ENCODE measurements around the gene ADAMTSL5. TPM values are rescaled to one million over a fixed set of nuclear protein-coding genes. Genes with fewer than 3 reads are reported as not detected.

The ADAMTSL5 gene
- total and polyA plus RNA-seq, 2 of the 13 experiments (the other 11 are each of a cell fraction or from before 2014, with no cell fraction given), result 0.60 to 2.7 TPM

DNA sequence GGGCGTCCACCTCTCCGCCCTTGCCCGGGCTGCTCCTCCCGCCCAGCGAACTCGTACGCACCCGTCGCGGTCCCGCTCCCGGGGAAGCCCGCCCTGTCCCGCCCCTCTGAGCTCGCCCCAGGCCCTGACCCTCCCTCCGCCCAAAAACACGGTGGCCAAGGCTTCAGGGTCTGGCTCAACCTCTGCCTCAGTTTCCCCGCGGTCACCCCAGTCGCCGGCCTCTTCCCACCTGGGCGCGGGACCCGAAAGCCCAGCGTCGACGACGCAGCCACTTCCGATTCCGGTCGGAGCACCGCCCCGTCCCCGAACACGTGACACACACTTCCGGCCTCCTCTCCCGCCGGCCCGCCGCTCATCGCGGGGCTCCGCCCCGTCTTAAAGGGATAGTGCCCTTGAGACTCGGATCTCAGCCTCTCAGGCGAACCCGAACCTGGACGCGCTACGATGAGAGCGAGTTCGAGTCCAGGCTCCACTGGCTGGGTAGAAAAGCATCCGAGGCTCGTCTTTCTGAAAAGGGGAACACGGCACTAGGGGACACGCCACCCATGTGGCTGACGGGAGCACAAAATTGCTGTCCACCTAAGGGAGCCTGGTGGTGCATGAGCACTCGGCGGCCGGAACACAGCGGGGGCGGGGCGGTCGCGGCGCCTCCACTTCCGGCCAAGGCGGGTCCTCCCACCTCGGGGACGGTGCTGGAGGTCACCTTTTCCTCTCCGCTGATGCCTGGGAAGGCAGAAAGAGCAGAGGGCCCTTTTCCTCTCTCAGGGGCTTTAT is 33.7 kb downstream of the ADAMTSL5 start, which contains the start of gene C19orf25 (continued):
- TF ChIP-seq, protein P1, sequence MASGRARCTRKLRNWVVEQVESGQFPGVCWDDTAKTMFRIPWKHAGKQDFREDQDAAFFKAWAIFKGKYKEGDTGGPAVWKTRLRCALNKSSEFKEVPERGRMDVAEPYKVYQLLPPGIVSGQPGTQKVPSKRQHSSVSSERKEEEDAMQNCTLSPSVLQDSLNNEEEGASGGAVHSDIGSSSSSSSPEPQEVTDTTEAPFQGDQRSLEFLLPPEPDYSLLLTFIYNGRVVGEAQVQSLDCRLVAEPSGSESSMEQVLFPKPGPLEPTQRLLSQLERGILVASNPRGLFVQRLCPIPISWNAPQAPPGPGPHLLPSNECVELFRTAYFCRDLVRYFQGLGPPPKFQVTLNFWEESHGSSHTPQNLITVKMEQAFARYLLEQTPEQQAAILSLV (CRISPR knock-in tag; IDR thresholded peaks at IDR 0.05; ENCODE audit: borderline replicate concordance), result 0 out of 2 replicates have a peak, but pooled peaks have one; percentile 9
- TF ChIP-seq EZH2 (conservative IDR thresholded peaks at IDR 0.05; ENCODE audit: low read depth, low read length) (no peak), TARDBP (CRISPR knock-in tag; IDR thresholded peaks at IDR 0.05) (peak; percentile 81), SMYD3 (CRISPR knock-in tag; IDR thresholded peaks at IDR 0.05) (no peak), KDM4B (CRISPR knock-in tag; IDR thresholded peaks at IDR 0.05) (no peak), ZNF589 (CRISPR knock-in tag; conservative IDR thresholded peaks at IDR 0.05) (no peak), ESRRA (CRISPR knock-in tag; IDR thresholded peaks at IDR 0.05; ENCODE audit: low read depth) (peak; percentile 91), FLYWCH1 (CRISPR knock-in tag; IDR thresholded peaks at IDR 0.05) (no peak), TBX3 (IDR thresholded peaks at IDR 0.05; ENCODE audit: borderline replicate concordance) (peak; percentile 71), NR2F2 (IDR thresholded peaks at IDR 0.05; ENCODE audit: borderline replicate concordance, low read depth) (no peak), MIER2 (CRISPR knock-in tag; IDR thresholded peaks at IDR 0.05) (no peak), SNAI1 (CRISPR knock-in tag; IDR thresholded peaks at IDR 0.05; ENCODE audit: borderline replicate concordance) (no peak), NAIF1 (CRISPR knock-in tag; IDR thresholded peaks at IDR 0.05; ENCODE audit: borderline replicate concordance) (peak; percentile 76; the same call in 1 of the 2 replicates)
- TF ChIP-seq, protein P2, sequence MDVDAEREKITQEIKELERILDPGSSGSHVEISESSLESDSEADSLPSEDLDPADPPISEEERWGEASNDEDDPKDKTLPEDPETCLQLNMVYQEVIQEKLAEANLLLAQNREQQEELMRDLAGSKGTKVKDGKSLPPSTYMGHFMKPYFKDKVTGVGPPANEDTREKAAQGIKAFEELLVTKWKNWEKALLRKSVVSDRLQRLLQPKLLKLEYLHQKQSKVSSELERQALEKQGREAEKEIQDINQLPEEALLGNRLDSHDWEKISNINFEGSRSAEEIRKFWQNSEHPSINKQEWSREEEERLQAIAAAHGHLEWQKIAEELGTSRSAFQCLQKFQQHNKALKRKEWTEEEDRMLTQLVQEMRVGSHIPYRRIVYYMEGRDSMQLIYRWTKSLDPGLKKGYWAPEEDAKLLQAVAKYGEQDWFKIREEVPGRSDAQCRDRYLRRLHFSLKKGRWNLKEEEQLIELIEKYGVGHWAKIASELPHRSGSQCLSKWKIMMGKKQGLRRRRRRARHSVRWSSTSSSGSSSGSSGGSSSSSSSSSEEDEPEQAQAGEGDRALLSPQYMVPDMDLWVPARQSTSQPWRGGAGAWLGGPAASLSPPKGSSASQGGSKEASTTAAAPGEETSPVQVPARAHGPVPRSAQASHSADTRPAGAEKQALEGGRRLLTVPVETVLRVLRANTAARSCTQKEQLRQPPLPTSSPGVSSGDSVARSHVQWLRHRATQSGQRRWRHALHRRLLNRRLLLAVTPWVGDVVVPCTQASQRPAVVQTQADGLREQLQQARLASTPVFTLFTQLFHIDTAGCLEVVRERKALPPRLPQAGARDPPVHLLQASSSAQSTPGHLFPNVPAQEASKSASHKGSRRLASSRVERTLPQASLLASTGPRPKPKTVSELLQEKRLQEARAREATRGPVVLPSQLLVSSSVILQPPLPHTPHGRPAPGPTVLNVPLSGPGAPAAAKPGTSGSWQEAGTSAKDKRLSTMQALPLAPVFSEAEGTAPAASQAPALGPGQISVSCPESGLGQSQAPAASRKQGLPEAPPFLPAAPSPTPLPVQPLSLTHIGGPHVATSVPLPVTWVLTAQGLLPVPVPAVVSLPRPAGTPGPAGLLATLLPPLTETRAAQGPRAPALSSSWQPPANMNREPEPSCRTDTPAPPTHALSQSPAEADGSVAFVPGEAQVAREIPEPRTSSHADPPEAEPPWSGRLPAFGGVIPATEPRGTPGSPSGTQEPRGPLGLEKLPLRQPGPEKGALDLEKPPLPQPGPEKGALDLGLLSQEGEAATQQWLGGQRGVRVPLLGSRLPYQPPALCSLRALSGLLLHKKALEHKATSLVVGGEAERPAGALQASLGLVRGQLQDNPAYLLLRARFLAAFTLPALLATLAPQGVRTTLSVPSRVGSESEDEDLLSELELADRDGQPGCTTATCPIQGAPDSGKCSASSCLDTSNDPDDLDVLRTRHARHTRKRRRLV (CRISPR knock-in tag; IDR thresholded peaks at IDR 0.05), result no peak
- TF ChIP-seq, protein P3, sequence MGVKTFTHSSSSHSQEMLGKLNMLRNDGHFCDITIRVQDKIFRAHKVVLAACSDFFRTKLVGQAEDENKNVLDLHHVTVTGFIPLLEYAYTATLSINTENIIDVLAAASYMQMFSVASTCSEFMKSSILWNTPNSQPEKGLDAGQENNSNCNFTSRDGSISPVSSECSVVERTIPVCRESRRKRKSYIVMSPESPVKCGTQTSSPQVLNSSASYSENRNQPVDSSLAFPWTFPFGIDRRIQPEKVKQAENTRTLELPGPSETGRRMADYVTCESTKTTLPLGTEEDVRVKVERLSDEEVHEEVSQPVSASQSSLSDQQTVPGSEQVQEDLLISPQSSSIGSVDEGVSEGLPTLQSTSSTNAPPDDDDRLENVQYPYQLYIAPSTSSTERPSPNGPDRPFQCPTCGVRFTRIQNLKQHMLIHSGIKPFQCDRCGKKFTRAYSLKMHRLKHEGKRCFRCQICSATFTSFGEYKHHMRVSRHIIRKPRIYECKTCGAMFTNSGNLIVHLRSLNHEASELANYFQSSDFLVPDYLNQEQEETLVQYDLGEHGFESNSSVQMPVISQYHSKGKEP (CRISPR knock-in tag; IDR thresholded peaks at IDR 0.05), result no peak
- TF ChIP-seq, protein P4, sequence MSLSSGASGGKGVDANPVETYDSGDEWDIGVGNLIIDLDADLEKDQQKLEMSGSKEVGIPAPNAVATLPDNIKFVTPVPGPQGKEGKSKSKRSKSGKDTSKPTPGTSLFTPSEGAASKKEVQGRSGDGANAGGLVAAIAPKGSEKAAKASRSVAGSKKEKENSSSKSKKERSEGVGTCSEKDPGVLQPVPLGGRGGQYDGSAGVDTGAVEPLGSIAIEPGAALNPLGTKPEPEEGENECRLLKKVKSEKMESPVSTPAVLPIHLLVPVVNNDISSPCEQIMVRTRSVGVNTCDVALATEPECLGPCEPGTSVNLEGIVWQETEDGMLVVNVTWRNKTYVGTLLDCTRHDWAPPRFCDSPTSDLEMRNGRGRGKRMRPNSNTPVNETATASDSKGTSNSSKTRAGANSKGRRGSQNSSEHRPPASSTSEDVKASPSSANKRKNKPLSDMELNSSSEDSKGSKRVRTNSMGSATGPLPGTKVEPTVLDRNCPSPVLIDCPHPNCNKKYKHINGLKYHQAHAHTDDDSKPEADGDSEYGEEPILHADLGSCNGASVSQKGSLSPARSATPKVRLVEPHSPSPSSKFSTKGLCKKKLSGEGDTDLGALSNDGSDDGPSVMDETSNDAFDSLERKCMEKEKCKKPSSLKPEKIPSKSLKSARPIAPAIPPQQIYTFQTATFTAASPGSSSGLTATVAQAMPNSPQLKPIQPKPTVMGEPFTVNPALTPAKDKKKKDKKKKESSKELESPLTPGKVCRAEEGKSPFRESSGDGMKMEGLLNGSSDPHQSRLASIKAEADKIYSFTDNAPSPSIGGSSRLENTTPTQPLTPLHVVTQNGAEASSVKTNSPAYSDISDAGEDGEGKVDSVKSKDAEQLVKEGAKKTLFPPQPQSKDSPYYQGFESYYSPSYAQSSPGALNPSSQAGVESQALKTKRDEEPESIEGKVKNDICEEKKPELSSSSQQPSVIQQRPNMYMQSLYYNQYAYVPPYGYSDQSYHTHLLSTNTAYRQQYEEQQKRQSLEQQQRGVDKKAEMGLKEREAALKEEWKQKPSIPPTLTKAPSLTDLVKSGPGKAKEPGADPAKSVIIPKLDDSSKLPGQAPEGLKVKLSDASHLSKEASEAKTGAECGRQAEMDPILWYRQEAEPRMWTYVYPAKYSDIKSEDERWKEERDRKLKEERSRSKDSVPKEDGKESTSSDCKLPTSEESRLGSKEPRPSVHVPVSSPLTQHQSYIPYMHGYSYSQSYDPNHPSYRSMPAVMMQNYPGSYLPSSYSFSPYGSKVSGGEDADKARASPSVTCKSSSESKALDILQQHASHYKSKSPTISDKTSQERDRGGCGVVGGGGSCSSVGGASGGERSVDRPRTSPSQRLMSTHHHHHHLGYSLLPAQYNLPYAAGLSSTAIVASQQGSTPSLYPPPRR (CRISPR knock-in tag; IDR thresholded peaks at IDR 0.05; ENCODE audit: borderline replicate concordance), result no peak

All from HepG2 (cell line).